Fibroblast of skin of scalp (primary cell): ENCODE data around the gene AQR.
"Not testable (repeated sequence)": the region's sequence is repeated elsewhere in the genome, so short reads cannot be mapped to it uniquely, and the experiment has no call there.

ENCODE experiments used
- DNase-seq: peaks from one replicate; pipeline ENCODE4 v3.0.0-alpha.2; 2013

Gene AQR

DNA sequence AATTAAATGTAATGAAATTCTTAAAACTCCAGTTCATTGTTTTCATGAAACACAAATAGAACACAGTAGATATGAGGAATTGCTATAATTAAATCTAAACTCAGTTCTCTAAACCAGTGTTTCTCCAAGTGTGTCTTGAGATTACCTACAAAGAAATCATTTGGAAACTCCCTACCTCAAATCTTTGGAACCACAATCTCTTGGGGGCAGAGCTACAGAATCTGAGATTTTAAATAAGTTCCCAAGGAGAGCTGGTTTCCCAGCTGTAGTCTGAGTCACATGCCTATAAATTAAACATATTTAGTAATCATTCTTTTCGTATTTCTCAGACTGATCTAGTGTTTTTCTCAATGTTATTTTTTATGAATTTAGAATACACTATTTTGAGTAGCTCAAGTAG lies 157.2 kb downstream of the AQR start:
- DNase-seq, result peak; percentile 42

DNA sequence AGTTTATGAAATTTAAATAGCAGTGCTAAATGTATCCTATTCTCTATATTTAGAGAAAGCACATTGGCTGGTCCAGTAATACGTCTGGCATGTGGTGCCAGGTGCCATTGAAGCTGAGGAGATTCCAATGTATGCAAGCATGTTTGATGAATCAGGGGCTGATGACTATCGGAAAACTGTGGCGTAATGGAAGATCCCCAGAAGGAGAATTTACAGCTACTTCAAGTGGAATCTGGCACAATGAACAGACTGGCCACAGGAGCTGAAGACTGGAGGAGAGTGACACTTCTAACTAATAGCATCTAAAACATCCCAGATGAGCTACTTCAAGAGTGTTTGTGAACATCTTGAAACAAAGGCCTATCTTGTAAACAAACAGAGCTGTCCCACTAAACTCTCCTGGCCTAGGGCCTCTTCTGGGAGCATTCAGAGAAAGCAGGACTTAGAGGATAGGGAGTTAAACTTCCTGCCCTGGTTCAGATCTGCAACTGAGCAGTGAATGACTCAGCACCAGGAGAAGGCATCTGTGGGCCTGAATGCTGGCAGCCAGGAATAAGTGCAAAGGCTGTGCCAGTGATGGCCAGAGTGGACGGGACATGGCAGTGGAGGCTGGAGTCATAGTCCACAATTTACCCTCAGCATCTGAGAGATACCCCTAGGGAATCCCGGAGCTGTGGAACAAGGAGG lies 159.0 kb downstream of the AQR start:
- peak; percentile 88 for DNase-seq

DNA sequence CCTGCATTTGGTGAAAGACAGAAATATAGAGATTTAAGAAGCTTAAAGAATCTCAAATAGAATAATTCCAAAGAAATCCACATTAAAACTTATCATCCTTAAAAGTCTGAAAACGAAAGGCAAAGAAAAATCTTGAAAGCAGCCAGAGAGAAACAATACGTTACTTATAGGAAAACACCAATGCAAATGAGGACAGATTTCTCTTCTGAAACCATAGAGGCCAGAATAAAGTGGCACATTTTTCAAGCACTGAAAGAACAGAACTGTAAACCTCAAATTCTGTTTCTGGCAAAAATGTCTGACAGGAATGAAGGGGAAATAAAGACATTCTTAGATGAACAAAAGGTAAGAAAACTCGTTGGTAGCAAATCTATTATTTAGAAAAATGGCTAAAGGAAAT lies 160.4 kb downstream of the AQR start:
- DNase-seq, result no peak

DNA sequence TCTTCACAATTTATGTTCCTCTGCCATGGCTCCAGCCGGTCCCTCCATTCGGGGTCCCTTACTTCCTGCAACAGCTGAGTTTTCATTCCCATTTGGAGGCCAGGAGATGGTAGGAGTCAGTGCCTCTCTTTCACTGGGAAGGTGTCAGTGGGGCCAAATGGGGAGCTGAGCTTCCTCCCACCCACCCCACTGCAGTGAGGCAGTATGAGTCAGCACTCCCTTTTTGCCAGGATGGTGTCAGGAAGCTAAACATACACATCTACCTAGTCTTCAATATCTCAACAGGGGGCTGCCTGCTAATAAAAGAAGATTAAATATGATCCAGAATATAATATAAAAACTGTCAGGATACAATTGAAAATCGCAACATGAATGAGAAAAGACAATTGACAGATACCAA lies 161.5 kb downstream of the AQR start:
- no peak for DNase-seq

DNA sequence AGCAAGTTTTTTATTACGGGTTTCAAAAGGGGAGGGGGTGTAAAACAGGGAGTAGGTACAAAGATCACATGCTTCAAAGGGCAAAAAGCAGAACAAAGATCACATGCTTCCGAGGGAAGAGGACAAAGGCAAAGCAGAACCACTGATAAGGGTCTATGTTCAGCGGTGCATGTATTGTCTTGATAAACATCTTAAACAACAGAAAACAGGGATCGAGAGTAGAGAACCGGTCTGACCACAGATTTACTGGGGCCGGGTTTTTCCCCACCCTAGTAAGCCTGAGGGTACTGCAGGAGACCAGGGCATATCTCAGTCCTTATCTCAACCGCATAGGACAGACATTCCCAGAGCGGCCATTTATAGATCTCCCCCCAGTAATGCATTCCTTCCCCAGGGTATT lies 162.3 kb downstream of the AQR start:
- not testable (repeated sequence) for DNase-seq

DNA sequence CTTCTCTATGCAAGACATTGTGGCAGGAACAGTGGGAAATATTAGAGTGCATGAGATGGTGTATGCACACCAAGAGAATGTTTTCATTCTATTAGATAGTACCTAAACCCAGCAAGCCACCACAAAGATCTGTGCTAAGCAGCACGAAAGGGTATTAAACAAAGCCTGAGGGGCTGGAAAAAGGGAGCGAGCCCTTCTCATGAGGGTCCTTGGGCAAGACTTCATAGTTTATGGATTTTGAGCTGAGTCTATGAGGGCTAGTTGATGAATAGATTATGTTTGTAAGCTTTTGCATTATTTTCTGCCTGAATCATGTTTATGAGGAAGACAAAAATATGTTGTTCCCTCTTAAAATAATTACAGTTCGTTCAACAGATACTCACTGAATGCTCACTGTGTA lies 164.8 kb downstream of the AQR start:
- no peak for DNase-seq

DNA sequence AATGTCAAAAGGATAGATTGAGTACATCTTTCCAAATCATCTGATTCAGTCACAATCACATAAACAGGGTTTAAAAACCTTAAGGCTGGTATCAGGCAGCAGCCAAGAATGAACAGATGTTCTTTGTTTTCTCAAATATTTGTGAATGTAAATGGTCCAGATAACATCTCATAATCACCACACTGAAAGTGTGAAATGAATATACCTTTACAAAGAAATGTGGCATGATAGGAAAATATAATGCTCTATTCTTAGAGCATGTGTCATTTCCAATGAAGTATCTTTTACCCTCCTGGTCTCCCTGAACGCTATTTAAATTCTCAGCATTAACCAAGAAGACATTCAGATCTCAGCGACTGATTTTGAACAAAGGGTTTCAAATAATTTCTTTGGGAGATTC lies 165.4 kb downstream of the AQR start:
- no peak for DNase-seq

DNA sequence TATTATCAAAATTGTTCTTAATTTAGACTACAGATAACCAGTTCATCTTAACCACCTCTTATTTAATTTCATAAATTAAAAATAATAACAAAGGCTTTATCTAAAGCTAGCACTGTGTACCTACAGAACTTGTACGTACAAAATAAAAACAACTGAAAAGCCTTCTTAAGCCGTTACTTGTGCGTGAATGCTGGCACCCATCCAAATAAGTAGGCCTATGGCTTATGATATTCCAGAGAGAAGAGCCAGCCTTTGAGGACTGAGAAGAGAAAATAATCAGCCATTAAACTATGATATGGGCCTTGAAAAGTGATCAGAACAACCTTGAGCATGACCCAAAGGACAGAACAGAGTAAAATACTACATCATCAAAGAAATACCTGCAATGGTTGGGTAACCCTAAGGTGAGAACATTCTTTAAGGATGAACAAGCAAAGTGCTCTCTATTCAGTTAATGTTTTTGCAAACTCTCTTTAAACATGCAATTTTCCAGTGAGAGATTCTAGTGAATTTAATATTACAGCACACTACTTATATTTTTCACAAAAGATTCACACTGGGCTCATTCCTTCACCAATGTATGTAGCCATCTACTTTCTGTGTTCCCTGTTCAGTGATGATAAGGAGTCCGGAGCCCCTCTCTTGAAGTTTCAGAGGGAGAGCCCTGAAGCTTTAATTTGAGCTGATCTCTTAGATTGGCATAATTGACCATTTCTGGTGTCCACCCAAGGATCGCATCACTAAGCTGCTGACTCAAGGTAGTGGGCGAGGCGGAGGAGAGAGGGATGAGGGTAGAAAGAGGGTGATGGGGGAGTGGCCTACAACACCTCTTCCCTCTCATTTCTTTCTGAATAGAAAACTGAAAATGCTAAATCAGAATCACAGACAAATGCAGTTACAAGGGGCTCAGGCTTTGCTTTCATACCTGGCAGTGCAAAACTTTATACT lies 166.5 kb downstream of the AQR start:
- no peak for DNase-seq

DNA sequence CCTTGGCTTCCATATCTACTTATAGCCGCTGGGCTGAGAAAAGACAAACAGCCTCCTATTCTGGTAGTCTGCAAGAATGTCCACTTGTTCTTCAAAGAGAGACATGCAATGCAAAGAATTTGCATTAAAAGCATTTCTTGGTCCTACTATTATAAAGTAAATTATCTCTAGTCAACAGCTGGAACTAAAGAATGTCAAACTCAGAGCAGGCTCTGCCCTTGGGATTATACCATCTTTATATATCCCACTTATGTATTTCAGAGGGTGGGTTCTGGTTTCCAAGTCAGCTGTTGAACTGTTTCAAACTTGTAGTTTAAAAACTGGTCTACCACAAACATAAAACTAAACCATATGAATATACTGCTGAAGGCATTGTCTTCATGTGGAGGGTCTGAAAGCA lies 167.2 kb downstream of the AQR start:
- no peak for DNase-seq
